Body of pancreas (tissue), 4 donors: ENCODE measurements around the gene FAM169A. TPM values are rescaled to one million over a fixed set of nuclear protein-coding genes. Genes with fewer than 3 reads are reported as not detected.

ENCODE experiments used
- ATAC-seq: fragments of 150-250 bp; one replicate; pipeline ENCODE4 v1.9.1; 2016
- DNase-seq, 4 donors: peaks; one replicate each; pipeline ENCODE4 v3.0.0-alpha.2; 2019
- H3K27ac ChIP-seq, 4 donors: fragments of 200-600 bp; sonication (generic); 1 replicate in 3 of 4; 2 replicates in 1 of 4; pipeline versions ENCODE4 v1.5.1 to v1.6.1; 2016 to 2019; ENCODE audit warnings: mild to moderate bottlenecking in 1 of 4, mixed read lengths in 1 of 4, moderate library complexity in 1 of 4
- H3K27me3 ChIP-seq, 2 donors: fragments of 200-600 bp; sonication (generic); one replicate each; pipeline ENCODE4 v1.6.0; 2016; ENCODE audit warnings: mild to moderate bottlenecking in 1 of 2
- H3K36me3 ChIP-seq, 2 donors: fragments of 200-600 bp; sonication (generic); replicated peaks in 1 of 2; 2 replicates each; pipeline ENCODE4 v1.5.1; 2016; ENCODE audit warnings: low read depth in 2 of 2; ENCODE audit not compliant: insufficient read depth in 1 of 2
- H3K4me1 ChIP-seq: fragments of 200-600 bp; sonication (generic); one replicate; pipeline ENCODE4 v1.6.0; 2016
- H3K4me3 ChIP-seq, 2 donors: fragments of 200-600 bp; sonication (generic); 1 replicate in 1 of 2; 2 replicates in 1 of 2; pipeline ENCODE4 v1.5.1; 2016 to 2019
- H3K9me3 ChIP-seq, 3 donors: fragments of 200-600 bp; sonication (generic); 1 replicate in 2 of 3; 2 replicates in 1 of 3; pipeline ENCODE4 v1.5.1; 2016
- POLR2A ChIP-seq, 3 donors: fragments of 450-650 bp; IDR thresholded peaks; one replicate each; pipeline ENCODE4 v1.6.1; 2016; ENCODE audit warnings: antibody characterized with exemption in 3 of 3, mild to moderate bottlenecking in 2 of 3
- WGBS, 2 donors: methylation state at CpG; one replicate each; pipeline ENCODE4 v1.1.5; 2017; 5-methylcytosine and 5-hydroxymethylcytosine counted together
- intact Hi-C: fragments of 100-400 bp; cut with DNase I; formaldehyde crosslinking; loops from one replicate; pipeline ENCODE4 v1.15.1; 2023
- total RNA-seq, 2 donors: library from RNA; depleted of rRNA; stranded (reverse); fragments of >200 nt; gene quantifications; one replicate each; pipeline ENCODE4 v1.1.0, GENCODE V29; 2016
- TF ChIP-seq, protein P1 (sequence below), 7 experiments: fragments of 450-650 bp in 4 of 7; fragments of 200-600 bp in 3 of 7; sonication (generic) in 3 of 7; IDR thresholded peaks; one replicate each; pipeline ENCODE4 v1.5.1; 2016 to 2019; ENCODE audit warnings: antibody characterized with exemption in 7 of 7

Gene FAM169A
- total RNA-seq, 2 donors from 2014 or later = 2.0 to 2.9 TPM

DNA sequence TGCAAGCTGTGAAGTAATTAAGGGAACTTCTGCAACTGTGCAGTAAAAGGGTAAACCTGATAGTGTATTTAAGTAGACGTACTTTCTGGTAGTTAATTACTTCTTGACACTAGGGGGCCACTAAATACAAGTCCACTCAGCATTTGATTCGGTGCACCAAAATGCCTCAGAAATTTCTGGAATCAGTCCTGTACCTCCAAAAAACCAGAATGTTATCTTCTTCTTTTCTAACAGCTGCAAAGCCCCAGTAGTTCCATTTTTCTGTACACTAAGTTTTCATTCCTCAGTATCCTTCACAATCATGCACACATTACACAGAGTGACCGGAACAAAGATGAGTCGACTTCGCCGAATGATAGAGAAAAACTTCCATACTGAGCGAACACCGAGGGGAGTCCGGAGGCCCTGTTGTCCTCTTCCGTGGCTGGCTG lies 99.8 kb downstream of the FAM169A start:
- Histone ChIP-seq H3K4me1 (peaks cover 25% of the 10 kb centered on the region), H3K27ac (peak overlapping the region in 3 of 4 donors; percentile 62 to 77 (median 74)), H3K4me3 (peak overlapping the region; percentile 92 to 98), H3K36me3 (peaks cover 0 to 8% of the 10 kb centered on the region in 2 donors), H3K9me3 (no peaks in the 10 kb centered on the region), H3K27me3 (no peaks in the 10 kb centered on the region)
- ATAC-seq (peak; percentile 53), DNase-seq (peak in 1 of 4 donors; percentile 9)
- intact Hi-C loops = no loop called here
- no peak for TF ChIP-seq POLR2A (IDR thresholded peaks at IDR 0.05)
- TF ChIP-seq, protein P1, sequence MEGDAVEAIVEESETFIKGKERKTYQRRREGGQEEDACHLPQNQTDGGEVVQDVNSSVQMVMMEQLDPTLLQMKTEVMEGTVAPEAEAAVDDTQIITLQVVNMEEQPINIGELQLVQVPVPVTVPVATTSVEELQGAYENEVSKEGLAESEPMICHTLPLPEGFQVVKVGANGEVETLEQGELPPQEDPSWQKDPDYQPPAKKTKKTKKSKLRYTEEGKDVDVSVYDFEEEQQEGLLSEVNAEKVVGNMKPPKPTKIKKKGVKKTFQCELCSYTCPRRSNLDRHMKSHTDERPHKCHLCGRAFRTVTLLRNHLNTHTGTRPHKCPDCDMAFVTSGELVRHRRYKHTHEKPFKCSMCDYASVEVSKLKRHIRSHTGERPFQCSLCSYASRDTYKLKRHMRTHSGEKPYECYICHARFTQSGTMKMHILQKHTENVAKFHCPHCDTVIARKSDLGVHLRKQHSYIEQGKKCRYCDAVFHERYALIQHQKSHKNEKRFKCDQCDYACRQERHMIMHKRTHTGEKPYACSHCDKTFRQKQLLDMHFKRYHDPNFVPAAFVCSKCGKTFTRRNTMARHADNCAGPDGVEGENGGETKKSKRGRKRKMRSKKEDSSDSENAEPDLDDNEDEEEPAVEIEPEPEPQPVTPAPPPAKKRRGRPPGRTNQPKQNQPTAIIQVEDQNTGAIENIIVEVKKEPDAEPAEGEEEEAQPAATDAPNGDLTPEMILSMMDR (IDR thresholded peaks at IDR 0.05) = peak in 6 of 7 experiments; percentile 39 to 63 (median 50)
- 0 to 2% methylated on average over 9 to 10 of the region's 10 CpGs for WGBS, 2 donors

DNA sequence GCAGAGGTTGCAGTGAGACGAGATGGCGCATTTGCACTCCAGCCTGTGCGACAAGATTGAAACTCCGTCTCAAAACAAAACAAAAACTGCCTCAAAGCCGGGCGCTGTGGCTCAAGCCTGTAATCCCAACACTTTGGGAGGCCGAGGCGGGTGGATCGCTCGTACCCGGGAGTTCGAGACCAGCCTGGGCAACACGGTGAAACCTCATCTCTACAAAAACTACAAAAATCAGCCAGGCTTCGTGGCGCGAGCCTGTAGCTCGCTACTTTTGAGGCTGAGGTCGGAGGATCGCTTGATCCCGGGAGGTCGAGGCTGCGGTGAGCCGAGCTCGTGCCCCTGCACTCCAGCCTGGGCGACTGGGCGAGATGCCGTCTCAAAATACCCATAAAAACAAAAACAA lies 100.3 kb downstream of the FAM169A start:
- ATAC-seq (no peak), DNase-seq (no peak)
- H3K27ac ChIP-seq = peak overlapping the region in 1 of 4 donors; percentile 77
- intact Hi-C loops = no loop called here
- H3K27me3 ChIP-seq = no peaks in the 10 kb centered on the region
- H3K4me1 ChIP-seq = peaks cover 25% of the 10 kb centered on the region
- WGBS, 2 donors = 50 to 59% methylated on average over 27 of the region's 27 CpGs
- no peaks in the 10 kb centered on the region for H3K9me3 ChIP-seq
- peak overlapping the region in 1 of 2 donors; percentile 92 for H3K4me3 ChIP-seq
- no peak for TF ChIP-seq POLR2A (IDR thresholded peaks at IDR 0.05)
- TF ChIP-seq, protein P1 (IDR thresholded peaks at IDR 0.05) = no peak
- peaks cover 0 to 8% of the 10 kb centered on the region in 2 donors for H3K36me3 ChIP-seq

DNA sequence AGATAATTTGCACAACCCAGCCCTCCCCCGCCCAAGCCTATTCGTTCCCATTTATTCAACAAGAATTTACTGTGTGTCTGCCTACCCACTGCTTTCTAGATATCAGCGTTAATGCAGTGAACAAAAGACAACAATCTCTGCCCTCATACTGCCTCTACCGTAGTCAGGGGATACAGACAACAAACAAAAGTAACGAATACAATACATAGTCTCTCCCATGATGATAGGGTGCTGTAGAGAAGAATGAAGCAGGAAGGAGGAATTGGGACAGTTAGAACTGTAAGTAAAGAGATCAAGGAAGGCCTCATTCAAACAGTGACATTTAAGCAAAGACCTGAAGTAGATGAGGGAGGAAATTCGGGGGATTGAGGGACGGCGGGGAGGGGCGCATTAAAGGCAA lies 101.0 kb downstream of the FAM169A start:
- H3K4me3 ChIP-seq = no peak overlapping the region
- TF ChIP-seq, protein P1 (IDR thresholded peaks at IDR 0.05) = no peak
- no peak for TF ChIP-seq POLR2A (IDR thresholded peaks at IDR 0.05)
- DNase-seq (no peak), ATAC-seq (no peak)
- intact Hi-C loops = no loop called here
- H3K27ac ChIP-seq = no peak overlapping the region
- WGBS, 2 donors = 55 to 56% methylated on average over 9 of the region's 9 CpGs
- H3K9me3 ChIP-seq = no peaks in the 10 kb centered on the region
- H3K36me3 ChIP-seq = peaks cover 0 to 4% of the 10 kb centered on the region in 2 donors
- peaks cover 25% of the 10 kb centered on the region for H3K4me1 ChIP-seq
- no peaks in the 10 kb centered on the region for H3K27me3 ChIP-seq

DNA sequence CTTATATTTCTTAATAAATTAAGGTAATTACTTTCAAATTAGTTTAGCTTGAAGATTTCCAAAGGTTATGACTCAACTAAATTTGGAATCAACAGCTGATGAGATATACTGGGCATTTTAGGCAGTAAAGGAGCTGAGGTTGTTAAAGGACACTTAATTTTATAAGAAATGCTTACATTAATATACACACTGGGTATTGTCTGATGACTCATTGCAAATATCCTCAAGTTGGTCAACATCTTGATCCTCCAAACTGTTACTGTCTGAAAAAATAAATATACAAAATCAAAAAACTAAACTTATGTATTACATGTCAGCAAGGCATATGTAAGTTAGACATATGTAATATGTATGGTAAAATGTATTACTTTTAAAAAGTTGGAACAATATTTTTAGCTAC lies 102.7 kb downstream of the FAM169A start:
- intact Hi-C loops = no loop called here
- no peak for DNase-seq
- Histone ChIP-seq H3K9me3 (no peaks in the 10 kb centered on the region), H3K4me3 (no peak overlapping the region), H3K4me1 (peaks cover 25% of the 10 kb centered on the region), H3K27ac (no peak overlapping the region), H3K27me3 (no peaks in the 10 kb centered on the region), H3K36me3 (no peaks in the 10 kb centered on the region)
- TF ChIP-seq, protein P1 (IDR thresholded peaks at IDR 0.05) = no peak
- TF ChIP-seq POLR2A (IDR thresholded peaks at IDR 0.05) = no peak
- no peak for ATAC-seq

DNA sequence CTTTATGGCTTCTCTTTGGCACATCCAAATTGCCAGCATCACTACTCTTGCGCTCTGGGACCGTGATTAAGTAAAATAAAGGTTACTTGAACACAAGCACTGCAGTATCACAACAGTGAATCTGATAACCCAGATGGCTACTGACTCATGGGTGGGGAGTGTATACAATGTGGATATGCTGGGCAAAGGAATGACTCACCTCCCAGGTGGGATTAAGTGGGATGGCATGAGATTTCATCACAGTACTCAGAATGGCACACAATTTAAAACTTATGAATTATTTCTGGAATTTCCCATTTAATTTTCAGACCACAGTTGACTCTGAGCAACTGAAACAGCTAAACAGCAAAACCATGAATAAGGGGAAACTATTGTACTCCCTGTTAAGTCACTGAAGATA lies 103.6 kb downstream of the FAM169A start:
- intact Hi-C loops = no loop called here
- 85 to 91% methylated on average over 2 of the region's 2 CpGs for WGBS, 2 donors
- DNase-seq (no peak), ATAC-seq (no peak)
- no peaks in the 10 kb centered on the region for H3K27me3 ChIP-seq
- H3K27ac ChIP-seq = no peak overlapping the region
- no peak overlapping the region for H3K4me3 ChIP-seq
- TF ChIP-seq, protein P1 (IDR thresholded peaks at IDR 0.05) = no peak
- TF ChIP-seq POLR2A (IDR thresholded peaks at IDR 0.05) = no peak
- H3K36me3 ChIP-seq = peaks cover 0 to 6% of the 10 kb centered on the region in 2 donors
- peaks cover 17% of the 10 kb centered on the region for H3K4me1 ChIP-seq
- H3K9me3 ChIP-seq = no peaks in the 10 kb centered on the region
